NT2/D1 (cell line): Measurements from ENCODE around the gene SPATA12.

Experiments
- YY1 ChIP-seq: IDR thresholded peaks from 2 replicates; pipeline ENCODE4 v1.6.1; 2011; ENCODE audit not compliant: insufficient read length, insufficient read depth
- ZNF274 ChIP-seq: IDR thresholded peaks from 2 replicates; pipeline ENCODE4 v1.6.1; 2011; ENCODE audit warnings: mild to moderate bottlenecking, low read depth, low read length

DNA sequence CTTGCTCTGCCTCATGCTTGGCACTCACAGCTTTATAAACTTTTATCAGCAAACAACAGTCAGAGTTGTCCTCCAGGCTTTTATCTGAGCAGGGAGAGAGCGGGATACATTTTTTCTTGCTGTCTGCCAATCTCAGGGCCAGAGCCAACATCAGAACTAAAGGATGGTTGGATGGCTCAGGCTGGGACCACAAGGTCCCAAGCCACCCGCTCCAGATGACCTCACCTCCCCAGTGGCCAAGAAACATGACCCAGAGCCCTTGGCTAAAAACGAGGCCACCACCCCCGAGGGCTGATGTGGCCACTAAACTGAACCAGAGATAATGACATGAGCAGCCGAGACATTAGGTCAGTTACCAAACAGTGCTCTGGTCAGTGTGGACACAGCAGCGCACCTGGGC lies 18.8 kb upstream of the SPATA12 start:
- TF ChIP-seq YY1 (no peak), ZNF274 (no peak)
